H1 (cell line): Measurements from ENCODE around the gene MMADHC.

Experiments used
- BCL11A ChIP-seq, 2 experiments: IDR thresholded peaks; one replicate each; pipeline ENCODE4 v1.6.1; 2011; ENCODE audit warnings: low read depth in 2 of 2, low read length in 2 of 2, mild to moderate bottlenecking in 2 of 2
- BRCA1 ChIP-seq: IDR thresholded peaks from 2 replicates; pipeline ENCODE4 v1.6.1; 2012; ENCODE audit warnings: low read depth, low read length, improper control_type of control experiment
- CBX8 ChIP-seq: fragments of 300-800, 300-1000 bp; sonication (generic); IDR thresholded peaks from 2 replicates; pipeline ENCODE4 v1.7.1; 2016; ENCODE audit warnings: low read depth, low read length, borderline replicate concordance
- CTCF ChIP-seq, 3 experiments: IDR thresholded peaks; 1 replicate in 2 of 3; 2 replicates in 1 of 3; pipeline versions ENCODE4 v1.5.1 to v1.6.1; 2011; ENCODE audit warnings: low read length in 3 of 3, mild to moderate bottlenecking in 3 of 3, inconsistent platforms in 2 of 3, low read depth in 1 of 3, moderate library complexity in 1 of 3; ENCODE audit not compliant: insufficient read depth in 1 of 3; ENCODE audit errors: control extremely low read depth in 1 of 3
- MAFK ChIP-seq: IDR thresholded peaks from 2 replicates; pipeline ENCODE4 v1.6.1; 2012; ENCODE audit warnings: low read depth, mild to moderate bottlenecking, improper control_type of control experiment, low read length
- POLR2A ChIP-seq, 2 experiments: IDR thresholded peaks; 1 replicate in 1 of 2; 2 replicates in 1 of 2; pipeline ENCODE4 v1.6.1; 2011; ENCODE audit warnings: low read depth in 2 of 2, low read length in 2 of 2, mild to moderate bottlenecking in 2 of 2; ENCODE audit errors: control extremely low read depth in 1 of 2
- RAD21 ChIP-seq, 2 experiments: IDR thresholded peaks in 1 of 2; conservative IDR thresholded peaks in 1 of 2; 2 replicates each; pipeline ENCODE4 v1.6.1; 2011; ENCODE audit warnings: low read depth in 2 of 2, low read length in 2 of 2, improper control_type of control experiment in 1 of 2, inconsistent platforms in 1 of 2, mild to moderate bottlenecking in 1 of 2, moderate library complexity in 1 of 2

GRCh38 chr2:149528983-149529382 is 58.6 kb downstream of the MMADHC start:
- TF ChIP-seq BRCA1, result no peak
- no peak for TF ChIP-seq RAD21 (IDR thresholded peaks at IDR 0.05 in 1 of 2, conservative IDR thresholded peaks at IDR 0.05 in 1 of 2; ENCODE audit: low read depth in 2 of 2, low read length in 2 of 2)
- no peak for TF ChIP-seq MAFK
- no peak for TF ChIP-seq CBX8
- TF ChIP-seq POLR2A (IDR thresholded peaks at IDR 0.05; ENCODE audit: control extremely low read depth in 1 of 2, low read depth in 2 of 2, low read length in 2 of 2), result no peak
- peak in 2 of 3 experiments; percentile 2 to 7; a peak in 1 of 4 replicates for TF ChIP-seq CTCF (IDR thresholded peaks at IDR 0.05; ENCODE audit: control extremely low read depth in 1 of 3, insufficient read depth in 1 of 3, low read depth in 1 of 3, low read length in 3 of 3)
- no peak for TF ChIP-seq BCL11A (IDR thresholded peaks at IDR 0.05; ENCODE audit: low read depth in 2 of 2, low read length in 2 of 2)
